ENCODE data around the gene LRPAP1. TPM values are rescaled to one million over a fixed set of nuclear protein-coding genes. Genes with fewer than 3 reads are reported as not detected.

Gene LRPAP1
- total RNA-seq, 4 donors from 2014 or later: 88.5 to 201 (median 174) TPM

DNA sequence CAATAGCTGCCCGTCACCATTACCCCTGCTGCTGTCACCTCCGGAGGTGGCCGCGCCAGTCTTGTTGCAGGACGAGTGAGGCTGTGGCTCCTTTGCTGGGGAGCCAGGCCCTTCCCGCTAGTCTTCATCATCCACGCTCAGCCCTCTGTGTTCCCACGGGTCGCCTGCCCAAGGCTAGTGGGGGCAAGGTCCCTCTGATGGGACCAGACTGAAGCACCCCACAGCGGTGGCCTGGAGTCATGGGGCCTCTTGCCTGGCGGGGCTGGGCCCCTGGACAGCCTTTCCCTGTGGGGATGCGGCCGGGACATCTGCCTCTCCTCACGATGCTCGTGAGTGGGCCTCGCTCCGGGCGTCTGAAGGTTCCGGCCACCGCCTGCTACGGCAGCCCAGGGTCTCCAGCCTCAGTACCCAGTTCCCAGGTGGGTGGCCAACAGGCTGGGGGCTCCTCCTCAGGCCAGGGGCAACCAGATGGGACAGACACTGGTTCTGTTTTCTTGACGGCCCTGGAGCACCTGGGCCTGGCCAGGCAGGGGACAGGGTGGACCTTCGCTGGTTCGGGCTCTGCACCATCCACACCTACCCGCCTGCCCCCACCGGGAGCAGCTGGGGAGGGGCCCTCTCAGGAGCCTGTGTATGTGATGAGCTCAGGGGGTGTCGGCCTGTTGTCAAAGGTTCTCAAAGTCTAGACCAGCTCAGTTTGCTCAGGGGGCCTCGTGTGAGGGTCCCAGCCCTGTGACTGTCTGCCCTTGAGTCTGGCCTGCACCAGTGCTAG lies 36.8 kb downstream of the LRPAP1 start:
- H3K36me3 ChIP-seq: peaks cover under 1 to 27% (median 7%) of the 10 kb centered on the region in 4 donors
- H3K4me3 ChIP-seq: no peak overlapping the region
- no peak overlapping the region for H3K27ac ChIP-seq (replicated peaks in 1 of 4)
- intact Hi-C loops (cut with DNase I): no loop called here
- peaks cover 0 to 8% (median 4%) of the 10 kb centered on the region in 4 donors for H3K4me1 ChIP-seq
- no peak for TF ChIP-seq POLR2AphosphoS5 (IDR thresholded peaks at IDR 0.05)
- no peak for TF ChIP-seq CTCF (IDR thresholded peaks at IDR 0.05)
- no peak for TF ChIP-seq EP300 (IDR thresholded peaks at IDR 0.05)
- DNase-seq (ENCODE audit: extremely low spot score): no peak
- H3K9me3 ChIP-seq: no peaks in the 10 kb centered on the region
- H3K27me3 ChIP-seq: peaks cover 0 to 68% (median 2%) of the 10 kb centered on the region in 4 donors
- WGBS: 85% methylated on average over 17 of the region's 28 CpGs

- peaks cover 0 to 71% (median 2%) of the 10 kb centered on the region in 4 donors for H3K27me3 ChIP-seq
- peaks cover 0 to 8% (median 4%) of the 10 kb centered on the region in 4 donors for H3K4me1 ChIP-seq
- H3K36me3 ChIP-seq: peaks cover 0 to 25% (median 1%) of the 10 kb centered on the region in 4 donors
- H3K9me3 ChIP-seq: no peaks in the 10 kb centered on the region
- intact Hi-C loops (cut with DNase I): no loop called here
- no peak for DNase-seq (ENCODE audit: extremely low spot score)
- no peak overlapping the region for H3K4me3 ChIP-seq
- WGBS: 29% methylated on average over 9 of the region's 15 CpGs
- TF ChIP-seq POLR2AphosphoS5 (IDR thresholded peaks at IDR 0.05) (no peak), EP300 (IDR thresholded peaks at IDR 0.05) (no peak), POLR2A (IDR thresholded peaks at IDR 0.05; ENCODE audit: low read depth) (no peak), CTCF (IDR thresholded peaks at IDR 0.05) (no peak)
- no peak overlapping the region for H3K27ac ChIP-seq (replicated peaks in 1 of 4)
Observed at GRCh38 chr4:3494462-3494871, 37.8 kb downstream of the LRPAP1 start.

- H3K27me3 ChIP-seq: peaks cover 0 to 76% (median 2%) of the 10 kb centered on the region in 4 donors
- intact Hi-C loops (cut with DNase I): no loop called here
- no peak for DNase-seq (ENCODE audit: extremely low spot score)
- no peaks in the 10 kb centered on the region for H3K9me3 ChIP-seq
- H3K36me3 ChIP-seq: peaks cover 0 to 25% (median 0%) of the 10 kb centered on the region in 4 donors
- TF ChIP-seq POLR2AphosphoS5 (IDR thresholded peaks at IDR 0.05): no peak
- no peak for TF ChIP-seq CTCF (IDR thresholded peaks at IDR 0.05)
- no peak for TF ChIP-seq POLR2A (IDR thresholded peaks at IDR 0.05; ENCODE audit: low read depth)
- TF ChIP-seq EP300 (IDR thresholded peaks at IDR 0.05): no peak
- no peak overlapping the region for H3K27ac ChIP-seq (replicated peaks in 1 of 4)
- H3K4me3 ChIP-seq: no peak overlapping the region
- H3K4me1 ChIP-seq: peaks cover 0 to 8% (median 4%) of the 10 kb centered on the region in 4 donors
- 53% methylated on average over 17 of the region's 20 CpGs for WGBS
Observed at GRCh38 chr4:3493720-3494461, 38.3 kb downstream of the LRPAP1 start.

GRCh38 chr4:3492741-3493719 lies 39.2 kb downstream of the LRPAP1 start:
- peaks cover 0 to 8% (median 4%) of the 10 kb centered on the region in 4 donors for H3K4me1 ChIP-seq
- peaks cover 0 to 25% (median 0%) of the 10 kb centered on the region in 4 donors for H3K36me3 ChIP-seq
- 73% methylated on average over 24 of the region's 55 CpGs for WGBS
- no peak overlapping the region for H3K4me3 ChIP-seq
- DNase-seq (ENCODE audit: extremely low spot score): no peak
- peaks cover 0 to 84% (median 2%) of the 10 kb centered on the region in 4 donors for H3K27me3 ChIP-seq
- intact Hi-C loops (cut with DNase I): no loop called here
- H3K27ac ChIP-seq (replicated peaks in 1 of 4): no peak overlapping the region
- H3K9me3 ChIP-seq: no peaks in the 10 kb centered on the region
- TF ChIP-seq POLR2A (IDR thresholded peaks at IDR 0.05; ENCODE audit: low read depth) (no peak), CTCF (IDR thresholded peaks at IDR 0.05) (no peak), EP300 (IDR thresholded peaks at IDR 0.05) (no peak), POLR2AphosphoS5 (IDR thresholded peaks at IDR 0.05) (no peak)

Measured in esophagus muscularis mucosa (tissue), 4 donors.